T-cell (primary cell): Measurements from ENCODE around the gene TPBGL. TPM values are rescaled to one million over a fixed set of nuclear protein-coding genes. Genes with fewer than 3 reads are reported as not detected.
A peak's percentile ranks its signal among the peaks of the same experiment; 100 is the strongest.

Experiments used
- ATAC-seq, 4 experiments: fragments of 200-7000 bp in 3 of 4; fragments of 150-1000 bp in 1 of 4; cut with Tn5 transposase; replicated peaks in 1 of 4; 1 replicate in 3 of 4; 2 replicates in 1 of 4; pipeline ENCODE4 v1.10.0; 2021; ENCODE audit warnings: moderate library complexity in 3 of 4, mild to moderate bottlenecking in 2 of 4, moderate number of reproducible peaks in 1 of 4
- CTCF ChIA-PET, 2 donors: fragments of 300-600 bp; sonication (Branson Sonifier 250); formaldehyde crosslinking; loops; one replicate each; lab custom pipeline; 2022; ENCODE audit warnings: antibody characterized with exemption in 2 of 2; lab: Charles Lee
- POLR2A ChIA-PET, 2 donors: fragments of 300-600 bp; sonication (Branson Sonifier 250); formaldehyde crosslinking; loops; one replicate each; lab custom pipeline; 2022; ENCODE audit warnings: antibody characterized with exemption in 2 of 2; lab: Charles Lee
- DNase-seq, 35 experiments: peaks; one replicate each; pipeline versions ENCODE4 v3.0.0 to v3.0.0-alpha.2; 2013 to 2023
- H3K27ac ChIP-seq: one replicate; pipeline ENCODE4 v1.5.1; 2013; ENCODE audit warnings: low read length
- H3K27me3 ChIP-seq, 2 experiments: replicated peaks in 1 of 2; 1 replicate in 1 of 2; 2 replicates in 1 of 2; pipeline versions ENCODE4 v1.6.1 to v1.7.0; 2013; ENCODE audit warnings: low read length in 1 of 2, mixed read lengths in 1 of 2; ENCODE audit not compliant: control insufficient read depth in 2 of 2, insufficient read depth in 2 of 2; ENCODE audit errors: extremely low read depth in 1 of 2
- H3K36me3 ChIP-seq, 2 donors: 1 replicate in 1 of 2; 2 replicates in 1 of 2; pipeline versions ENCODE4 v1.6.1 to v1.7.0; 2013; ENCODE audit warnings: low read length in 1 of 2; ENCODE audit not compliant: control insufficient read depth in 2 of 2, insufficient read depth in 1 of 2; ENCODE audit errors: extremely low read depth in 1 of 2
- H3K4me1 ChIP-seq, 2 experiments: 1 replicate in 1 of 2; 2 replicates in 1 of 2; pipeline versions ENCODE4 v1.6.1 to v1.7.0; 2013; ENCODE audit warnings: low read length in 2 of 2, mixed read lengths in 1 of 2; ENCODE audit not compliant: insufficient read depth in 2 of 2, control insufficient read depth in 1 of 2; ENCODE audit errors: extremely low read depth in 1 of 2
- H3K4me3 ChIP-seq, 2 donors: 1 replicate in 1 of 2; 2 replicates in 1 of 2; pipeline versions ENCODE4 v1.5.1 to v1.7.0; 2013; ENCODE audit warnings: mild to moderate bottlenecking in 2 of 2, low read length in 1 of 2, moderate library complexity in 1 of 2; ENCODE audit not compliant: control insufficient read depth in 1 of 2; ENCODE audit errors: extremely low read depth in 1 of 2
- H3K9me3 ChIP-seq: 2 replicates; pipeline ENCODE4 v1.7.0; 2013
- H3K27ac Mint-ChIP-seq, 2 donors: one replicate each; pipeline ENCODE4 v1.8.0; 2020 to 2021; ENCODE audit warnings: mild to moderate bottlenecking in 2 of 2, mixed read lengths in 2 of 2
- H3K27me3 Mint-ChIP-seq, 2 donors: one replicate each; pipeline ENCODE4 v1.8.0; 2021 to 2022; ENCODE audit warnings: mixed read lengths in 2 of 2
- H3K36me3 Mint-ChIP-seq: one replicate; pipeline ENCODE4 v1.8.0; 2021; ENCODE audit warnings: mixed read lengths
- H3K4me1 Mint-ChIP-seq, 3 donors: one replicate each; pipeline ENCODE4 v1.8.0; 2020 to 2022; ENCODE audit warnings: mixed read lengths in 3 of 3, mild to moderate bottlenecking in 1 of 3
- H3K4me3 Mint-ChIP-seq, 3 donors: one replicate each; pipeline ENCODE4 v1.8.0; 2020 to 2022; ENCODE audit warnings: mild to moderate bottlenecking in 3 of 3, mixed read lengths in 3 of 3, moderate library complexity in 3 of 3
- H3K9me3 Mint-ChIP-seq, 3 donors: one replicate each; pipeline ENCODE4 v1.8.0; 2020 to 2022; ENCODE audit warnings: mixed read lengths in 3 of 3
- WGBS: methylation state at CpG from one replicate; pipeline ENCODE4 v1.1.5; 2013; ENCODE audit warnings: missing lambda C conversion rate; ENCODE audit not compliant: insufficient coverage; 5-methylcytosine and 5-hydroxymethylcytosine counted together
- total RNA-seq, 35 experiments: library from RNA in 6 of 35; stranded (reverse) in 6 of 35; fragments of 120-200 nt in 1 of 35; gene quantifications; one replicate each; pipeline versions ENCODE4 v1.2.1 to v1.2.4 and lab custom pipeline; 2013 to 2026

Gene TPBGL
- total RNA-seq, 5 donors from 2014 or later (not counting 1 experiment from before 2014, with no cell fraction given): 0.13 to 0.59 (median 0.47) TPM

DNA sequence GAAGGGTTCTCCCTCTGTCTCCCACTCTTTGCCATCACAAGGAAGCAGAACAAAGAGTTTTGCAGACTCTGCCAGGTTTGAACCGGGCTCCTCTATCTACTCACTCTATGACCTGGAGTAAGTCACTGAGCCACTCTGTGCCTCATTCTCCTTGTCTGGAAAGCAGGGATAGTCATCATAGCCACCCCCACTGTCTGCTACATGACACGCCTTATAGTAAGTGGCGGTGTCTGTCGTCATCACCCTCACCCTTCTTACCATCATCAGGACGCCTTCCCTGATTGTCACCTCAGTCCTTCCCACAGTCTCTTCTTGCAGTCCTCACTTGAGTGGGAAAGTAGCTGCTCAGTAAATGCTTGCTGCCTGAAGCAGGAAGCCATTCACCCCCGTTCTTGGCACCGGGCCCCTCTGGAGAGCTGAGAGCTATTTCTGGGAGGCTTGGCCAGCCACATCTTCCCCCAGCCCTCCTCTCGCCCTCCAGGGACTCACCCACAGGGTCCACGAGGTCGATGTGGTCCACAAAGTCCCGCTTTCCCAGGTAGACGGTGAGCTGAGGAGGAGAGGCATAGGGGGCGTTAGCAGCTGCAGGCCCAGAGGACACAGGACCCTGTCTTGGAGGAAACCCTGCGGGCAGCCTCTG, 46.4 kb downstream of the TPBGL start:
- Mint-ChIP-seq H3K9me3 (no peaks in the 10 kb centered on the region), H3K4me3 (no peak overlapping the region), H3K36me3 (peaks cover 7% of the 10 kb centered on the region), H3K27me3 (no peaks in the 10 kb centered on the region), H3K4me1 (peaks cover 0 to 11% (median 8%) of the 10 kb centered on the region in 3 donors), H3K27ac (peak overlapping the region; percentile 19 to 44)
- Histone ChIP-seq H3K27me3 (no peaks in the 10 kb centered on the region), H3K9me3 (no peaks in the 10 kb centered on the region), H3K4me1 (no peaks in the 10 kb centered on the region), H3K36me3 (peaks cover 32 to 33% of the 10 kb centered on the region in 2 donors), H3K4me3 (no peak overlapping the region), H3K27ac (no peak overlapping the region)
- POLR2A ChIA-PET: no interaction called here
- CTCF ChIA-PET: no interaction called here
- no peak for DNase-seq
- no peak for ATAC-seq
- WGBS: 90% methylated on average over 6 of the region's 14 CpGs

DNA sequence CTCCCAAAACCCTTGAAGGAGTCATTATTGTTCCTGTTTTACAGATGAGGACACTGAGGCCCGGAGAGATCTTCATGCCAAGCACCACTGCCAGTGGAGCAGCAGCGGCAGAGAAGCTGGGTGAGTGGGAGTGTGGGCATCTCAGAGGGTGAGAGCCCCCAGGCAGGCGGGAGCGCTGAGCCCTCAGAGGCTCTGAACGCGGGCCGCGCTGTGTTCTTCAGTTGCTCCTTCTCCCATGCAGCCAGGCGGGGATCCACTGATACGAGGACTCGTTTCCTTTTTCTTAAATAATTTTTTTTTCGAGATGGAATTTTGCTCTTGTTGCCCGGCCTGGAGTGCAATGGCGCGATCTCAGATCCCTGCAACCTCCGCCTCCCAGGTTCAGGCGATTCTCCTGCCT, 47.0 kb downstream of the TPBGL start:
- H3K9me3 Mint-ChIP-seq: no peaks in the 10 kb centered on the region
- Histone ChIP-seq H3K9me3 (no peaks in the 10 kb centered on the region), H3K36me3 (peaks cover 29% of the 10 kb centered on the region in 2 donors), H3K4me3 (no peak overlapping the region), H3K27ac (no peak overlapping the region), H3K4me1 (no peaks in the 10 kb centered on the region), H3K27me3 (no peaks in the 10 kb centered on the region)
- peaks cover 7% of the 10 kb centered on the region for H3K36me3 Mint-ChIP-seq
- no peak overlapping the region for H3K4me3 Mint-ChIP-seq
- CTCF ChIA-PET: no interaction called here
- POLR2A ChIA-PET: no interaction called here
- no peak for ATAC-seq
- DNase-seq: no peak
- H3K4me1 Mint-ChIP-seq: peaks cover 1 to 14% (median 8%) of the 10 kb centered on the region in 3 donors
- no peaks in the 10 kb centered on the region for H3K27me3 Mint-ChIP-seq
- no peak overlapping the region for H3K27ac Mint-ChIP-seq
- WGBS: 89% methylated on average over 14 of the region's 17 CpGs

GRCh38 chr11:75289511-75289760, 48.9 kb downstream of the TPBGL start:
- Histone ChIP-seq H3K36me3 (peaks cover 21 to 22% of the 10 kb centered on the region in 2 donors), H3K4me1 (no peaks in the 10 kb centered on the region), H3K9me3 (no peaks in the 10 kb centered on the region), H3K27ac (no peak overlapping the region), H3K4me3 (no peak overlapping the region), H3K27me3 (no peaks in the 10 kb centered on the region)
- Mint-ChIP-seq H3K9me3 (no peaks in the 10 kb centered on the region), H3K27me3 (no peaks in the 10 kb centered on the region), H3K4me1 (peaks cover 9 to 25% (median 20%) of the 10 kb centered on the region in 3 donors), H3K27ac (peak overlapping the region; percentile 64 to 77), H3K36me3 (peaks cover 10% of the 10 kb centered on the region), H3K4me3 (no peak overlapping the region)
- POLR2A ChIA-PET: no interaction called here
- ATAC-seq: no peak
- CTCF ChIA-PET: interaction anchor here in 1 of 2 donors (0.6 to 1.3 kb wide), 2 partner anchors 9 to 143 kb away, joined by 3 to 4 read pairs; partner anchors contain the start of gene KLHL35
- DNase-seq: no peak
- WGBS: 94% methylated on average over 5 of the region's 6 CpGs

GRCh38 chr11:75289919-75290318, 49.3 kb downstream of the TPBGL start:
- Histone ChIP-seq H3K9me3 (no peaks in the 10 kb centered on the region), H3K36me3 (peaks cover 20 to 23% of the 10 kb centered on the region in 2 donors), H3K27ac (no peak overlapping the region), H3K27me3 (no peaks in the 10 kb centered on the region), H3K4me1 (no peaks in the 10 kb centered on the region), H3K4me3 (no peak overlapping the region)
- Mint-ChIP-seq H3K36me3 (peaks cover 13% of the 10 kb centered on the region), H3K4me1 (peaks cover 9 to 25% (median 23%) of the 10 kb centered on the region in 3 donors), H3K4me3 (no peak overlapping the region), H3K27me3 (no peaks in the 10 kb centered on the region), H3K27ac (no peak overlapping the region), H3K9me3 (no peaks in the 10 kb centered on the region)
- DNase-seq (no peak), ATAC-seq (no peak)
- WGBS: 96% methylated on average over 12 of the region's 12 CpGs
- ChIA-PET POLR2A (no interaction called here), CTCF (interaction anchor here (0.7 to 1.3 kb wide), 2 partner anchors 9 to 62 kb away, joined by 3 to 4 read pairs; no protein-coding TSS in a partner anchor)

DNA sequence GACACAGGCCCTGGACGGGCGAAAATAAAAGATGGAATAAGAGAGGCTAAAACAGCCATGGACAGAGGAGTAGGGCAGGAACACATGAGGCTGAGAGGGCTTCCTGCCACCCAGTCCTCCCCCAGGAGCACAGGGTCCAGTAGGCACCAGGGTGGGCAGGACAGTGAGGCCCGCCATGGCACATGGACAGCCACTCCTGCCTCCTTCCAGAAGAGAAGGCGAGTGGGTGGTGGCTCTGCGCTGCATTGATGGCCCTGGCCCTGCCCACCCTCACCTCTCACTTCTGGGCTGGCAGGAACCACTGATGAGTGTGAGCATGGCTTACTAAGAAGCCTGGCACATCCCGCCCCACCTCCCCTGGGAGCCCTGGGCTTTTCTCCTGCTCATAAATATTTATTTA, 51.2 kb downstream of the TPBGL start:
- Mint-ChIP-seq H3K4me1 (peaks cover 9 to 27% (median 25%) of the 10 kb centered on the region in 3 donors), H3K27ac (no peak overlapping the region), H3K4me3 (no peak overlapping the region), H3K9me3 (no peaks in the 10 kb centered on the region), H3K36me3 (peaks cover 22% of the 10 kb centered on the region), H3K27me3 (no peaks in the 10 kb centered on the region)
- H3K36me3 ChIP-seq: peaks cover 11 to 24% of the 10 kb centered on the region in 2 donors
- H3K4me3 ChIP-seq: no peak overlapping the region
- no peaks in the 10 kb centered on the region for H3K9me3 ChIP-seq
- no peak overlapping the region for H3K27ac ChIP-seq
- ChIA-PET CTCF (no interaction called here), POLR2A (no interaction called here)
- H3K27me3 ChIP-seq: no peaks in the 10 kb centered on the region
- DNase-seq: no peak
- no peaks in the 10 kb centered on the region for H3K4me1 ChIP-seq
- ATAC-seq: no peak
- 65% methylated on average over 2 of the region's 6 CpGs for WGBS

DNA sequence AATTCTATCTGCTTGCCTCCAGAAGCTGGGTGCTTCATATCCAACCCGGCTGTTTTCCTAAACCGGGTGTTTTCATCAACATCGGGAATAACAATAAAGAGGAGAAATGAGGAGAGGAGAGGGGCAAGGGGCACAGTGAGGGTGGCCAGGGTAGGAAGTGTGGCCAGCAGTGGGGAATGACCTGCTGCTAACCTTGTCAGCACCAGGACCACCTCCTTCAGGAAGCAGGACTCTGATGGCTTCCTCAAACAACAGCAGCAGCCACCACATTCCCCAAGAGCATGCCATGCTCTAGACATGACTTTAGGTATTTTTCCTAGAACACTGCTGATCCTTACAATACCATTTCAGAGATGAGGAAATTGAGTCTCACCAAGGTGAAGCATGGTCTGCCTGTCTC, 52.4 kb downstream of the TPBGL start:
- no peaks in the 10 kb centered on the region for H3K27me3 ChIP-seq
- H3K9me3 Mint-ChIP-seq: no peaks in the 10 kb centered on the region
- peaks cover 18% of the 10 kb centered on the region for H3K36me3 Mint-ChIP-seq
- H3K27ac Mint-ChIP-seq: peak overlapping the region in 1 of 2 donors; percentile 31
- 94% methylated on average over 3 of the region's 3 CpGs for WGBS
- no peak overlapping the region for H3K4me3 ChIP-seq
- no peak for ATAC-seq
- H3K4me3 Mint-ChIP-seq: no peak overlapping the region
- no peak overlapping the region for H3K27ac ChIP-seq
- ChIA-PET POLR2A (no interaction called here), CTCF (no interaction called here)
- H3K4me1 ChIP-seq: no peaks in the 10 kb centered on the region
- H3K27me3 Mint-ChIP-seq: no peaks in the 10 kb centered on the region
- peaks cover 10 to 27% (median 25%) of the 10 kb centered on the region in 3 donors for H3K4me1 Mint-ChIP-seq
- H3K9me3 ChIP-seq: no peaks in the 10 kb centered on the region
- DNase-seq: no peak
- peaks cover 7 to 21% of the 10 kb centered on the region in 2 donors for H3K36me3 ChIP-seq
